Measurements from ENCODE around the gene GRIFIN. TPM values are rescaled to one million over a fixed set of nuclear protein-coding genes. Genes with fewer than 3 reads are reported as not detected.

Gene GRIFIN, protein sequence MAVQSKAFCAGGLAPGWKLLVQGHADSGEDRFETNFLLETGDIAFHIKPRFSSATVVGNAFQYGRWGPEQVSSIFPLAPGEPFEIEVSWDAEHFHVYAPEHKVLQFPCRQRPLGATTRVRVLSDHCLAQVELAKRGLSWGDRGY
- not detected for total RNA-seq

- no peak for DNase-seq
- no peak within 1 kb of the TSS for H3K27ac Mint-ChIP-seq
- H3K4me1 Mint-ChIP-seq: peaks cover 13% of the 10 kb centered on the region
- H3K4me3 Mint-ChIP-seq: no peak within 1 kb of the TSS
- H3K36me3 Mint-ChIP-seq (ENCODE audit: low read depth): no peaks in the 10 kb centered on the region
- ChIA-PET POLR2A (no interaction called here), CTCF (interaction anchor here (0.9 kb wide), 1 partner anchor 204 kb away, joined by 3 read pairs; no protein-coding TSS in a partner anchor)
- no peaks in the 10 kb centered on the region for H3K27me3 Mint-ChIP-seq
- H3K9me3 Mint-ChIP-seq: no peaks in the 10 kb centered on the region
Measured at GRCh38 chr7:2476298-2476697, at the start of gene GRIFIN. Gene GRIFIN, minus strand, starts transcription at chr7:2476398. Its CDS starts 15 bp downstream, at chr7:2476383.

GRCh38 chr7:2524808-2525657, 48.8 kb upstream of the GRIFIN start:
- no peak overlapping the region for H3K27ac Mint-ChIP-seq
- peaks cover 56% of the 10 kb centered on the region for H3K36me3 Mint-ChIP-seq (ENCODE audit: low read depth)
- H3K9me3 Mint-ChIP-seq: no peaks in the 10 kb centered on the region
- H3K4me1 Mint-ChIP-seq: peaks cover 62% of the 10 kb centered on the region
- no peak overlapping the region for H3K4me3 Mint-ChIP-seq
- POLR2A ChIA-PET: interaction anchor here (6.6 kb wide), 1 partner anchor 15 kb away, joined by 80 read pairs; no protein-coding TSS in a partner anchor
- CTCF ChIA-PET: no interaction called here
- no peaks in the 10 kb centered on the region for H3K27me3 Mint-ChIP-seq
- no peak for DNase-seq

- Mint-ChIP-seq H3K4me1 (peaks cover 54% of the 10 kb centered on the region), H3K27me3 (no peaks in the 10 kb centered on the region), H3K9me3 (no peaks in the 10 kb centered on the region), H3K36me3 (ENCODE audit: low read depth) (peaks cover 55% of the 10 kb centered on the region), H3K27ac (no peak overlapping the region), H3K4me3 (peak overlapping the region; percentile 91)
- no peak for DNase-seq
- ChIA-PET POLR2A (interaction anchor here (0.8 to 6.6 kb wide), 2 partner anchors 14 to 23 kb away, joined by 3 to 80 read pairs; no protein-coding TSS in a partner anchor), CTCF (no interaction called here)
Measured at GRCh38 chr7:2523941-2524807, 48.0 kb upstream of the GRIFIN start.

GRCh38 chr7:2523461-2523936, 47.3 kb upstream of the GRIFIN start:
- CTCF ChIA-PET: interaction anchor here (1.8 kb wide), 1 partner anchor 186 kb away, joined by 6 read pairs; no protein-coding TSS in a partner anchor
- peak overlapping the region; percentile 87 for H3K27ac Mint-ChIP-seq

DNA sequence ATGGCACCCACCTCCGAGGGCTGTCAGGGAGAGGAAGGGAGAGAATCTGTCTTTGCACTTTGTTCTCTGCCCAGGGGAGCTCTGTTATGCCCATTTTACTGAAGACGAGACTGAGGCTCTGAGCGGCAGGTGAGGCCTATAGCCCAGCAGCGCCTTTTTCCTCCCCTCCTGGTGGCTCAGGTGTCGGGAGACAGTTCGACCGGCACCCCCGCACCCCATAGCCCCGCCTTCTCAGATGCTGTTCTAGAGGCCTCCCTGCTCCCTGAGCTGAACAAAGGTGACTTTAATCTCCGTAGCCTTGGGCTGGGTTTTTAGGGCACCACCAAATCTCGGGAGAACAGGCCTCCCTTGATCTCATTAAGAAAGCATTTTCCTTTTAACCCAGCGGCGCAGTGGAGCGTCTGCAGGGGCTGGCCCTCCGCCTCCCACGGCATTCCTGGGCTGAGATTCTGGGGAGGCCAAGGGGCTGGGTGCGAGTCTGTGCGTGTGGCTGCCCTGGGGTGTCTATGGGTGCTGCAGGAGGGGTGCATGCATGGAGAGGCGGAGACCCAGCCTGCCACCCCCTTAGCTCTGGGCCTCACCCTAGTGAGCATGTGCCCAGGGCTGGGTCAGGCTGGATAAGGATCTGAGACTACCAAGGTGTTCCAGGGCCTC, 46.7 kb upstream of the GRIFIN start:
- peaks cover under 1% of the 10 kb centered on the region for H3K27me3 Mint-ChIP-seq
- H3K36me3 Mint-ChIP-seq (ENCODE audit: low read depth): peaks cover 47% of the 10 kb centered on the region
- POLR2A ChIA-PET: interaction anchor here (0.5 to 6.6 kb wide), 6 partner anchors 7 to 331 kb away, joined by 3 to 80 read pairs (median 10); partner anchors contain the start of gene IQCE
- peak; percentile 51 for DNase-seq
- peak overlapping the region; percentile 87 for H3K27ac Mint-ChIP-seq
- peaks cover 50% of the 10 kb centered on the region for H3K4me1 Mint-ChIP-seq
- no peaks in the 10 kb centered on the region for H3K9me3 Mint-ChIP-seq
- peak overlapping the region; percentile 91 for H3K4me3 Mint-ChIP-seq
- CTCF ChIA-PET: interaction anchor here (1.3 to 1.8 kb wide), 2 partner anchors 12 to 187 kb away, joined by 4 to 6 read pairs; no protein-coding TSS in a partner anchor

More at GRCh38 chr7:2523461-2523936, 47.3 kb upstream of the GRIFIN start:
- Mint-ChIP-seq H3K9me3 (no peaks in the 10 kb centered on the region), H3K36me3 (ENCODE audit: low read depth) (peaks cover 53% of the 10 kb centered on the region), H3K27me3 (no peaks in the 10 kb centered on the region), H3K4me1 (peaks cover 50% of the 10 kb centered on the region), H3K4me3 (peak overlapping the region; percentile 91)
- POLR2A ChIA-PET: interaction anchor here (0.5 to 6.6 kb wide), 4 partner anchors 14 to 331 kb away, joined by 3 to 80 read pairs (median 6); partner anchors contain the start of gene IQCE
- DNase-seq: no peak

GRCh38 chr7:2521952-2522591, 45.9 kb upstream of the GRIFIN start:
- peak; percentile 86 for DNase-seq
- Mint-ChIP-seq H3K27me3 (peaks cover 7% of the 10 kb centered on the region), H3K36me3 (ENCODE audit: low read depth) (peaks cover 39% of the 10 kb centered on the region), H3K4me3 (peak overlapping the region; percentile 91), H3K4me1 (peaks cover 46% of the 10 kb centered on the region), H3K9me3 (no peaks in the 10 kb centered on the region), H3K27ac (peak overlapping the region; percentile 87)
- POLR2A ChIA-PET: interaction anchor here (1.0 to 6.6 kb wide), 5 partner anchors 8 to 117 kb away, joined by 3 to 80 read pairs (median 10); partner anchors contain the start of gene IQCE
- CTCF ChIA-PET: interaction anchor here (1.3 to 1.8 kb wide), 2 partner anchors 11 to 188 kb away, joined by 4 to 6 read pairs; no protein-coding TSS in a partner anchor

- ChIA-PET POLR2A (interaction anchor here (2.7 to 6.6 kb wide), 4 partner anchors 9 to 38 kb away, joined by 10 to 80 read pairs (median 20); partner anchors contain the start of gene IQCE), CTCF (interaction anchor here (1.0 to 1.8 kb wide), 5 partner anchors 8 to 188 kb away, joined by 3 to 6 read pairs (median 3); no protein-coding TSS in a partner anchor)
- no peaks in the 10 kb centered on the region for H3K9me3 Mint-ChIP-seq
- peak overlapping the region; percentile 87 for H3K27ac Mint-ChIP-seq
- peak overlapping the region; percentile 91 for H3K4me3 Mint-ChIP-seq
- H3K27me3 Mint-ChIP-seq: peaks cover 9% of the 10 kb centered on the region
- H3K36me3 Mint-ChIP-seq (ENCODE audit: low read depth): peaks cover 35% of the 10 kb centered on the region
- H3K4me1 Mint-ChIP-seq: peaks cover 39% of the 10 kb centered on the region
- DNase-seq: peak; percentile 46
Measured at GRCh38 chr7:2521341-2521745, 45.1 kb upstream of the GRIFIN start.

DNA sequence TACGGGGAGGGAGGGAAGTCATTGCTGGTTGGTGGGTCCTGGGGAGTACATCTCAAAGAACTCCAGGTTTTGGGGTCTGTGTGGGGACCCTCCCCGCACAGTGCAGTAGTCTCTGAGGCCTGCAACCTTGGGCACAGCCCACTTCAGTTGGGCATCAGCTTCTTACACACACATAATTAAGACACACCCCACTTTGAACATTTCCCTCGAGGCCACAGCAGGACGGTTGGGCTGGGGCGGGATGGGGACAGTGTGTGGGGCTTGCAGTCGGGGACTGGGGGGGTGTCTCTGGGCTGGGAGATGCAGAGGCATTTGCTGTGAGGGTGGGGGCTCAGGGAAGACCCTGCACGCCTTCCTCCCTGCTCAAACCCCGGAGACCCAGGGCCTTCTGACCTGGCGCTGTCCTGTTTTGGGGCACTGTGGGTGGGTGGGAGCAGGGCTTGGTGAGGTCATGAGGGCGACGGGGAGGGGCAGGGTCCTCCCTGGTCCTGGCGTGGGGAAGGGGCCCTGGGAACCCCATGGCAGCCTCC, 44.6 kb upstream of the GRIFIN start:
- Mint-ChIP-seq H3K36me3 (ENCODE audit: low read depth) (peaks cover 30% of the 10 kb centered on the region), H3K4me1 (peaks cover 34% of the 10 kb centered on the region), H3K9me3 (no peaks in the 10 kb centered on the region), H3K27me3 (peaks cover 10% of the 10 kb centered on the region), H3K27ac (peak overlapping the region; percentile 84), H3K4me3 (peak overlapping the region; percentile 91)
- POLR2A ChIA-PET: interaction anchor here (0.6 to 6.6 kb wide), 10 partner anchors 9 to 167 kb away, joined by 3 to 80 read pairs (median 4); partner anchors contain the start of gene IQCE
- peak; percentile 40 for DNase-seq
- CTCF ChIA-PET: interaction anchor here (1.0 to 1.7 kb wide), 4 partner anchors 9 to 43 kb away, joined by 3 to 5 read pairs (median 3); no protein-coding TSS in a partner anchor

GRCh38 chr7:2520131-2520760, 44.0 kb upstream of the GRIFIN start:
- Mint-ChIP-seq H3K27ac (peak overlapping the region; percentile 84), H3K9me3 (no peaks in the 10 kb centered on the region)

DNA sequence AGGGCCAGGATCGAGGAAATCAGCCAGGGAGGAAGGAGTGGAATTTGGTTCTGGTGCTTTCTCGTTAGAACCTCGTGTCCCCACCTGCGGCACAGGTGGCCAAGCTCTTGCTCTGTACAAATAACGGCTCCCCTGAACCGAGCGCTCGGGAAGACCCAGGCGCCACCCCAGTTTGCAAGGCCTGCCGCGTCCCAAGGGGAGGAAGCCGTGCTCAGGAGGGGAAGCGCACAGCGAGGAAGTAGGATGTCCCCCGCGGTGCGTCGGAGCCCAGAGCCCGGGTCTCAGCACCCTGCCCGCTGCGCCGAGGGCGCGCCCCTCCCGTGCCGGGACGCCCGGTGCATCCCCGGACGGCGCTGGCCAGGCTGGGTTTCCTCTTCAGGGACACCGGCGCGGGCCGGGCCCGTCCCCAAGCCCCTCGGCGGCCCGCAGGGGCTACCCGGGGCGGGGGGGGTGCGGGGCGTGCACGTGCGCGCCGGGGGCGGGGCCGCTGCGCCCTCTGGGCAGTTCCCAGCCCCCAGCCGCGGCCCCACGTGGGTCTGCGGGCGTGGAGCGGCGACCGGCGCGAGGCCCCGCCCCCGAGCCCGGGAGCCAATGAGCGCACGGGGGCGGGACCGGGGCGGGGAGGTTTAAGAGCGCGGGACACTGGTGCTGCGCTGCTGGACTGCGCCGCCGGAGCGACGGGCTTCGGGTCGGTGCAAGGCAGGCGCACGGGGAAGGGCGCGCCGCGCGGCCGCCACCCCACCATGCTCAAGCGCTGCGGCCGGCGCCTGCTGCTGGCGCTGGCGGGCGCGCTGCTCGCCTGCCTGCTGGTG, 43.1 kb upstream of the GRIFIN start, which contains the start of gene LFNG:
Gene LFNG, plus strand, starts transcription at position 656 of the 812 bp plus-strand sequence. Its CDS starts 88 bp downstream, at position 744.
- H3K27me3 Mint-ChIP-seq: peaks cover 10% of the 10 kb centered on the region

More at GRCh38 chr7:2520131-2520760, 44.0 kb upstream of the GRIFIN start:
- Mint-ChIP-seq H3K27me3 (peaks cover 10% of the 10 kb centered on the region), H3K36me3 (ENCODE audit: low read depth) (peaks cover 26% of the 10 kb centered on the region), H3K4me3 (peak overlapping the region; percentile 91), H3K4me1 (peaks cover 31% of the 10 kb centered on the region)
- peak; percentile 59 for DNase-seq
- ChIA-PET POLR2A (interaction anchor here (0.6 to 6.6 kb wide), 9 partner anchors 10 to 166 kb away, joined by 3 to 80 read pairs (median 4); no protein-coding TSS in a partner anchor), CTCF (interaction anchor here (1.0 to 1.7 kb wide), 4 partner anchors 9 to 42 kb away, joined by 3 to 5 read pairs (median 3); no protein-coding TSS in a partner anchor)

More for the DNA sequence above, 43.1 kb upstream of the GRIFIN start, which contains the start of gene LFNG:
- no peaks in the 10 kb centered on the region for H3K9me3 Mint-ChIP-seq
- peak within 1 kb of the TSS; percentile 91 for H3K4me3 Mint-ChIP-seq
- peak within 1 kb of the TSS; percentile 84 for H3K27ac Mint-ChIP-seq
- peaks cover 26% of the 10 kb centered on the region for H3K36me3 Mint-ChIP-seq (ENCODE audit: low read depth)
- peaks cover 31% of the 10 kb centered on the region for H3K4me1 Mint-ChIP-seq
- POLR2A ChIA-PET: interaction anchor here (0.9 to 6.6 kb wide), 6 partner anchors 9 to 165 kb away, joined by 3 to 80 read pairs (median 6); no protein-coding TSS in a partner anchor
- peak; percentile 88 for DNase-seq
- CTCF ChIA-PET: no interaction called here

Measured in activated CD4-positive, alpha-beta memory T cell treated with anti-CD3 and anti-CD28 coated beads, Interleukin-2, amount 10 ng/mL, durations not matched to agents 7 days and 5 days (primary cell).